ENCODE measurements around the gene RIT1. TPM values are rescaled to one million over a fixed set of nuclear protein-coding genes. Genes with fewer than 3 reads are reported as not detected.
"Not testable (repeated sequence)": the region's sequence is repeated elsewhere in the genome, so short reads cannot be mapped to it uniquely, and the experiment has no call there.

RIT1 gene
- total RNA-seq, 2 experiments from 2014 or later = 19.1 to 21.1 TPM

DNA sequence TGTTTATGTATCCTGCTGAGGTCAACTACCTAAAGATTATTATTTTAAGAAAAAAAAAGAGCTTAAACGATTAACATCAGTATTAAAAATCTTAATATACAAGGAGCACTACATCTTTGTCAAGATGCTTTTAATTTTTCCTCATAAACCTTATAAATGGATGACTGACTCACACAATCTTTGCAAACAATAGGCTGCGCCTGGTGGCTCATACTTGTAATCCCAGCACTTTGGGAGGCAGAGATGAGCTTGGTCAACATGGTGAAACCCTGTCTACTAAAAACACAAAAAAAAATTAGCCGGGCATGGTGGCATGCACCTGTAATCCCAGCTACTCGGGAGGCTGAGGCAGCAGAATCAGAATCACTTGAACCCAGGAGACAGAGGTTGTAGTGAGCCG lies 21.3 kb upstream of the RIT1 start:
- intact Hi-C loops (cut with micrococcal nuclease) = loop anchor here (5.0 kb wide), 1 partner anchor 405 kb away; the partner anchor contains the start of genes CCT3 and TSACC
- CTCF ChIA-PET = interaction anchor here (0.7 to 6.7 kb wide), 5 partner anchors 9 to 601 kb away, joined by 3 to 77 read pairs (median 4); partner anchors contain the start of gene ARHGEF2
- Mint-ChIP-seq H3K4me3 (peak overlapping the region; percentile 61), H3K36me3 (peaks cover 34% of the 10 kb centered on the region), H3K4me1 (ENCODE audit: low read depth) (peaks cover 42% of the 10 kb centered on the region), H3K27ac (peak overlapping the region; percentile 45), H3K9me3 (no peaks in the 10 kb centered on the region), H3K27me3 (no peaks in the 10 kb centered on the region)
- DNase-seq = no peak
- POLR2A ChIA-PET = interaction anchor here (3.7 kb wide), 1 partner anchor 46 kb away, joined by 32 read pairs; the partner anchor contains the start of gene ARHGEF2

DNA sequence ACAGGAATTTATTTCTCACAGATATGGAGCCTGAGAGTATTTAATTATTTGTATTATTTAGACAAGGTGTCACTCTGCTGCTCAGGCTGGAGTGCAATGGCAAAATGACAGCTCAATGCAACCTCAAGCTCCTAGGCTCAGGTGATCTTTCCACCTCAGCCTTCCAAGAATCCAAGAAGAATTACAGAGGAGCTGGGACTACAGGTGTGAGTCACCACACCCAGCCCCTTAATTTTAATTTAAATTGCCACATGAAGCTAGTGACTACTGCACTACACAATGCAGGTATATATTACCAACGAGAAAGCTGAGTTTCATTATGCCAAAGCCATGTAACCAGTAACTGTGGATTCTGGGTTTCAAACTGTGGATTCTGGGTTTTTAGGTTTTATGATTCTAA lies 20.9 kb upstream of the RIT1 start:
- intact Hi-C loops (cut with micrococcal nuclease) = loop anchor here (5.0 kb wide), 1 partner anchor 405 kb away; the partner anchor contains the start of genes CCT3 and TSACC
- ChIA-PET CTCF (interaction anchor here (1.1 to 6.7 kb wide), 5 partner anchors 9 to 405 kb away, joined by 3 to 77 read pairs (median 4); partner anchors contain the start of gene ARHGEF2), POLR2A (interaction anchor here (3.7 kb wide), 1 partner anchor 46 kb away, joined by 32 read pairs; the partner anchor contains the start of gene ARHGEF2)
- H3K27ac Mint-ChIP-seq = no peak overlapping the region
- peaks cover 37% of the 10 kb centered on the region for H3K36me3 Mint-ChIP-seq
- no peak for DNase-seq
- H3K4me3 Mint-ChIP-seq = peak overlapping the region; percentile 33
- peaks cover 42% of the 10 kb centered on the region for H3K4me1 Mint-ChIP-seq (ENCODE audit: low read depth)
- H3K27me3 Mint-ChIP-seq = no peaks in the 10 kb centered on the region
- no peaks in the 10 kb centered on the region for H3K9me3 Mint-ChIP-seq

DNA sequence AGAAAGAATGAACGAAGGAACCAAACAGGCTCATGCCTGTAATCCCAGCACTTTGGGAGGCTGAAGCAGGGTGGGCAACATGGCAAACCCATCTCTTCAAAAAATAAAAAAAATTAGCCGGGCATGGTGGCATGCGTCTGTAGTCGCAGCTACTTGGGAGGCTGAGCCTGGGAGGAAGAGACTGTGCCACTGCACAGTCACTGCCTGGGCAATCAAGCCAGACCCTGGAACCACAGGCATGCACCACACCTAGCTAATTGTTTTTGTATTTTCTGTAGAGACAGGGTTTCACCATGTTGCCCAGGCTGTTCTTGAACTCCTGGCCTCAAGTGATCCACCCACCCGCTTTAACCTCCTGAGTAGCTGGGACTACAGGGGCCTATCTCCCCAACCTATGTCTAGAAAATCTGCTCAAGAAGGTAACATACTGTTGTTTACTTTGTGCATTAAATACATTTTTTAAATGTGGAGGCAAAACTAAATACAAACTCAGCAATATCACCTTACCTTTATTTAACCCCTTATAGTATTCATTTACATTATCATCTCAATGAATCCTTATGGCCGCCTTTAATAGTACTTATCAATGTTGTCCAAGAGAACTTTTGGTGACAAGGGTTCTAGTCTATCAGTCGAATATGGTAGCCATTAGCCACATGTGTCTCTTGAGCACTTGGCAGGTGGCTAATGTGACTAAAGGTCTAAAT lies 20.3 kb upstream of the RIT1 start:
- Mint-ChIP-seq H3K4me3 (peak overlapping the region; percentile 33), H3K9me3 (no peaks in the 10 kb centered on the region), H3K36me3 (peaks cover 43% of the 10 kb centered on the region), H3K27me3 (no peaks in the 10 kb centered on the region), H3K27ac (no peak overlapping the region), H3K4me1 (ENCODE audit: low read depth) (peaks cover 42% of the 10 kb centered on the region)
- DNase-seq = no peak
- intact Hi-C loops (cut with micrococcal nuclease) = loop anchor here (5.0 kb wide), 1 partner anchor 406 kb away; the partner anchor contains the start of genes CCT3 and TSACC
- ChIA-PET POLR2A (interaction anchor here (0.7 to 3.7 kb wide), 2 partner anchors 47 to 170 kb away, joined by 4 to 32 read pairs; partner anchors contain the start of gene ARHGEF2), CTCF (interaction anchor here (1.0 to 6.7 kb wide), 6 partner anchors 8 to 405 kb away, joined by 3 to 77 read pairs (median 4); partner anchors contain the start of gene ARHGEF2)

DNA sequence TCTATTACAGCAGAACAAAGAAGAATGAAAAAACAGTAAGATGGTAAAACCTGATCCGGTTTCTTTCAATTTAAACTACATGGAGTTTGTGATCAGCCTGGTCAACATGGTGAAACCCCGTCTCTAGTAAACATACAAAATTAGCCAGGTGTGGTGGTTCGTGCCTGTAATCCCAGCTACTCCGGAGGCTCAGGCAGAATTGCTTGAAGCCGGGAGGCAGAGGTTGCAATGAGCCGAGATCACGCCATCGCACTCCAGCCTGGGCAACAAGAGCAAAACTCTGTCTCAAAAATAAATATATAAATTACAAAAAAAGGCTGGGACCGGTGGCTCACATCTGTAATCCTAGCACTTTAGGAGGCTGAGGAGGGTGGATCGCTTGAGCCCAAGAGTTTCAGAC lies 19.6 kb upstream of the RIT1 start:
- peaks cover 51% of the 10 kb centered on the region for H3K36me3 Mint-ChIP-seq

DNA sequence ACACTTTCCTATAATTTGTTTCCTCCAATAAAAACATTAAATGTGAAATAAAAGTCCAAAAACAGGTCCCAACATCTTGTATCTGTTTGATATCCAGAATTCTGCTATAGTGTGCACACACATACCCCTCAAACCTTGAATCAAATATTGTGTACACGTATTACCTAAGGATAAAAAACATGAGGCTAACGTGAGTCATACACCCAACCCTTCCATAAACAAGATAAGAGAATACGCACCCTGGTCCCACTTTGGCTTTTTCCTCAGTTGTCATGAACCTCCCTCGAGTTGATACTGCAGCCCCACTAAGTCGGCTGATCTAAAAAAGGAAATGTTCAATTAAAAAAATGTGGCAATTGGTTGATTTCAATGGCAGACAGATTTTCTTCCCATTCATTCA lies 17.9 kb upstream of the RIT1 start:
- intact Hi-C loops (cut with micrococcal nuclease) = no loop called here
- ChIA-PET POLR2A (no interaction called here), CTCF (interaction anchor here (6.7 kb wide), 1 partner anchor 61 kb away, joined by 67 read pairs; no protein-coding TSS in a partner anchor)
- no peaks in the 10 kb centered on the region for H3K27me3 Mint-ChIP-seq
- H3K27ac Mint-ChIP-seq = no peak overlapping the region
- H3K36me3 Mint-ChIP-seq = peaks cover 59% of the 10 kb centered on the region
- H3K4me1 Mint-ChIP-seq (ENCODE audit: low read depth) = peaks cover 38% of the 10 kb centered on the region
- no peak for DNase-seq
- no peaks in the 10 kb centered on the region for H3K9me3 Mint-ChIP-seq
- H3K4me3 Mint-ChIP-seq = no peak overlapping the region

More for the DNA sequence above, 19.6 kb upstream of the RIT1 start:
- ChIA-PET CTCF (interaction anchor here (1.0 to 6.7 kb wide), 7 partner anchors 7 to 406 kb away, joined by 3 to 77 read pairs (median 4); partner anchors contain the start of gene ARHGEF2), POLR2A (interaction anchor here (0.7 to 1.0 kb wide), 2 partner anchors 24 to 169 kb away, joined by 3 to 4 read pairs; no protein-coding TSS in a partner anchor)
- H3K4me3 Mint-ChIP-seq = peak overlapping the region; percentile 47
- not testable (repeated sequence) for H3K27me3 Mint-ChIP-seq, H3K9me3 Mint-ChIP-seq, DNase-seq, H3K27ac Mint-ChIP-seq
- H3K4me1 Mint-ChIP-seq (ENCODE audit: low read depth) = peaks cover 38% of the 10 kb centered on the region
- intact Hi-C loops (cut with micrococcal nuclease) = loop anchor here (5.0 kb wide), 1 partner anchor 407 kb away; the partner anchor contains the start of genes CCT3 and TSACC

DNA sequence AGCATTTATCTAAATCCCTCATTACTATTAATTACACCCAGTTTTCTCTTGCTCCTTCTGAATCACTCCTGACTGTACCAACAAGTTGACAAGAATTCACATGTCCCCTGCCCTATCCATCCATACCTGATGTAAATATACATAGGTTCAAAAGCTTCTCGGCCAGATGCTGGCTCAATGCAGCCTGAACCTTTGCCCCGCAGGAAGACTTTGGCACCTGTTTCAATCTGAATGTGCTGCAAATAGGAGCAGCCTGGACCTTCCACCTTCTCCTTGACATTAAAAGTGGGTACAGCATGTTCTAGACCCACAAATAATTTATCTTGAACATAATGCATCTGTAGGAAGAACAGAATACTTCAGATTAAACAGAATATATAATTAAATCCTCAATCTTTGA lies 14.4 kb upstream of the RIT1 start:
- Mint-ChIP-seq H3K27ac (no peak overlapping the region), H3K36me3 (peaks cover 71% of the 10 kb centered on the region), H3K4me1 (ENCODE audit: low read depth) (peaks cover 17% of the 10 kb centered on the region), H3K9me3 (no peaks in the 10 kb centered on the region), H3K27me3 (no peaks in the 10 kb centered on the region), H3K4me3 (no peak overlapping the region)
- DNase-seq = no peak
- POLR2A ChIA-PET = interaction anchor here (0.6 to 0.7 kb wide), 2 partner anchors 8 kb away, joined by 3 read pairs; partner anchors contain the start of gene KHDC4
- intact Hi-C loops (cut with micrococcal nuclease) = no loop called here
- CTCF ChIA-PET = no interaction called here

DNA sequence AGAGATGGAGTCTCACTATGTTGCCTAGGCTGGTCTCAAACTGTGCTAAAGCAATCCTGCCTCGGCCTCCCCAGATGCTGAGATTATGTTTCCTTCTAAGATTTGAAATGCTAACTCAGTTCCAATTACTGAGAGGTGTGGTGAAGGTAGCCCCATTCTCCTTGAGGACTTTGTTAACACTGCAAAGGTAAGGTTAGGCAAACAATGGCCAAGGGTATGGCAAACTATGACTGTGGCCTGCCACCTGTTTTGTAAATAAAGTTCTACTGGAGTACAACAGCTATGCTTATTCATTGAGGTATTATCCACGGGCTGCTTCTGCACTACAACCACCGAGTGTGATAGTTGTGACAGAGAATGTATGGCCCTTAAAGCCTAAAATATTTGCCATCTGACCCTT lies 9.6 kb upstream of the RIT1 start:
- no peak for DNase-seq
- ChIA-PET POLR2A (no interaction called here), CTCF (interaction anchor here (1.8 kb wide), 1 partner anchor 69 kb away, joined by 5 read pairs; no protein-coding TSS in a partner anchor)
- H3K4me1 Mint-ChIP-seq (ENCODE audit: low read depth) = peaks cover 2% of the 10 kb centered on the region
- H3K4me3 Mint-ChIP-seq = no peak overlapping the region
- peak overlapping the region; percentile 42 for H3K27ac Mint-ChIP-seq
- H3K27me3 Mint-ChIP-seq = no peaks in the 10 kb centered on the region
- intact Hi-C loops (cut with micrococcal nuclease) = no loop called here
- peaks cover 69% of the 10 kb centered on the region for H3K36me3 Mint-ChIP-seq
- no peaks in the 10 kb centered on the region for H3K9me3 Mint-ChIP-seq

DNA sequence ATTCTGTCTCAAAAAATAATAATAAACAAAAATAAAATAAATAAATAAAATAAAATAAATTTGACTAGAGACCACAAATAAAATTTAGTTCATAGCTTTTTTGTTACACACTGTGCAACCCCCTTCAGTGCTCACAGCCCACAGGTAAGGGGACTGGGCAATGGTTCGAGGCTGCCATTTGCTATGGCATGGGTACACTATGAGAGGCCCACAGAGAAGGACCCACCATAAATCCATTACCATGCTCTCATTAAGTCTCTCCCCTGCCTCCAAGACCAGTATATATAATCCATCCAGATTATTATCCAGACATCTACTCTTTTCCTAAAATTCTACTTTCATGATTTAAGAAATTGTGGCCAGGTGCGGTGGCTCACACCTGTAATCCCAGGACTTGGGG lies 8.7 kb upstream of the RIT1 start:
- H3K27ac Mint-ChIP-seq = no peak overlapping the region
- H3K27me3 Mint-ChIP-seq = no peaks in the 10 kb centered on the region
- CTCF ChIA-PET = no interaction called here
- peaks cover 66% of the 10 kb centered on the region for H3K36me3 Mint-ChIP-seq
- H3K4me3 Mint-ChIP-seq = no peak overlapping the region
- intact Hi-C loops (cut with micrococcal nuclease) = loop anchor here (10.0 kb wide), 1 partner anchor 235 kb away; the partner anchor contains the start of genes DAP3 and YY1AP1
- no peak for DNase-seq
- POLR2A ChIA-PET = interaction anchor here (0.6 kb wide), 1 partner anchor 113 kb away, joined by 3 read pairs; no protein-coding TSS in a partner anchor
- no peaks in the 10 kb centered on the region for H3K9me3 Mint-ChIP-seq
- H3K4me1 Mint-ChIP-seq (ENCODE audit: low read depth) = peaks cover 2% of the 10 kb centered on the region

DNA sequence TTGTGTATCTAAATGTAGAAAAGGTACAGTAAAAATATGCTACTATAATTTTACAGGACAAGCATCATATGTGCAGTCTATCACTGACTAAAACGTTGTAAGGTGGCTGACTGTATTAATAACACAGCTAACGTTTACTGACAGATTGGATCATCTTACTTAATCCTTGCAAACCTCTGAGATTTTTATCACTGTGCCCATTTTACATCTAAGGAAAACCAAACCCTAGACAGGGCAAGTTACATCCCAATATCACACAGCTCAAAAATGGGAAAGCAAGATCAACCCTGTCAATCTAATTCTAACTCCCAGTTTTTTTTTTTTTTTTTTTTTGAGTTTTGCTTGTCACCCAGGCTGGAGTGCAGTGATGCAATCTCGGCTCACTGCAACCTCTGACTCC lies 7.5 kb upstream of the RIT1 start:
- no peak overlapping the region for H3K27ac Mint-ChIP-seq
- no peak for DNase-seq
- intact Hi-C loops (cut with micrococcal nuclease) = loop anchor here (10.0 kb wide), 1 partner anchor 234 kb away; the partner anchor contains the start of genes DAP3 and YY1AP1

DNA sequence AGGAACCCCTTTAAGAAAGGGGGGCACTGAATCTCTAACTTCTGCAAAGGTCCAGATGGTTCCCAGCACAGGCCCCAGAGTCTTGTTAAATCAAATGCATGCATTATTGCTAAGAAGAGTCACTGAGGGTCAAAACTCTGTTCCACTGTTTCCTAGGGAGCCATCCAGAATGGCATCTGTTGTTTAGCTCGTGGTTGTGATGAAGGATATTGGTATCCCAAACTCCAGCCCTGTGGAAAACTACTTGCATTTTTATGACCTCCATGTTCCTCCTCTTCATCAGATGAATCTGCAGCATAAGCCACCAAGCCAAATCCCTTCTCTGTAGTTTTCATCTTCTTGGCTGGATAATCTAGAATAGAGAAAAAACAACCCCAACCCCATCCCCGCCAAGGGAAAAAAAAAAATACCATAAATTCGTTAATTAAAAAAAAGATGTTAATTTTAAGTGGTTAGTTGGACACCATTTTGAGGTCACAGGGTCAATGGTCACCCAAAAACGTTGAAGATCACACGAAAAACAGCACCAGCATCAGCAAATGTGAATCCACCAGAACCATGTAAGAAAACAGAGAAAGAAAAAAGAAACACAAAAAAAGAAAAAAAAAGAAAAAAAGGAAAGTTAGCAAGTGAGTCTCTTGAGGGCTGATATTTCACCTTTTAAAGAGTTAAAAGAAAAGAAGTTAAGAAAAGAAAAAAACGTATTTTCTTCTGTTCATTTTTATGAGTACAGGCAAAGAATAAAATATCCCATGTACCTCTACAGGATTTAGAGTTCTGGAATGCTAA lies 3.0 kb upstream of the RIT1 start:
- intact Hi-C loops (cut with micrococcal nuclease) = loop anchor here (10.0 kb wide), 1 partner anchor 229 kb away; the partner anchor contains the start of genes DAP3 and YY1AP1
- POLR2A ChIA-PET = interaction anchor here (1.2 kb wide), 1 partner anchor 21 kb away, joined by 3 read pairs; the partner anchor contains the start of gene KHDC4
- no peaks in the 10 kb centered on the region for H3K27me3 Mint-ChIP-seq
- peaks cover 19% of the 10 kb centered on the region for H3K4me1 Mint-ChIP-seq (ENCODE audit: low read depth)
- no peak for DNase-seq
- H3K9me3 Mint-ChIP-seq = no peaks in the 10 kb centered on the region
- peaks cover 55% of the 10 kb centered on the region for H3K36me3 Mint-ChIP-seq
- CTCF ChIA-PET = interaction anchor here (1.0 kb wide), 1 partner anchor 152 kb away, joined by 3 read pairs; no protein-coding TSS in a partner anchor
- H3K4me3 Mint-ChIP-seq = no peak overlapping the region
- H3K27ac Mint-ChIP-seq = peak overlapping the region; percentile 18

More for the DNA sequence above, 7.5 kb upstream of the RIT1 start:
- Mint-ChIP-seq H3K36me3 (peaks cover 66% of the 10 kb centered on the region), H3K27me3 (no peaks in the 10 kb centered on the region), H3K9me3 (no peaks in the 10 kb centered on the region), H3K4me1 (ENCODE audit: low read depth) (peaks cover 2% of the 10 kb centered on the region), H3K4me3 (no peak overlapping the region)
- POLR2A ChIA-PET = interaction anchor here (0.6 to 1.7 kb wide), 3 partner anchors 8 to 75 kb away, joined by 4 to 7 read pairs (median 6); no protein-coding TSS in a partner anchor
- CTCF ChIA-PET = no interaction called here

DNA sequence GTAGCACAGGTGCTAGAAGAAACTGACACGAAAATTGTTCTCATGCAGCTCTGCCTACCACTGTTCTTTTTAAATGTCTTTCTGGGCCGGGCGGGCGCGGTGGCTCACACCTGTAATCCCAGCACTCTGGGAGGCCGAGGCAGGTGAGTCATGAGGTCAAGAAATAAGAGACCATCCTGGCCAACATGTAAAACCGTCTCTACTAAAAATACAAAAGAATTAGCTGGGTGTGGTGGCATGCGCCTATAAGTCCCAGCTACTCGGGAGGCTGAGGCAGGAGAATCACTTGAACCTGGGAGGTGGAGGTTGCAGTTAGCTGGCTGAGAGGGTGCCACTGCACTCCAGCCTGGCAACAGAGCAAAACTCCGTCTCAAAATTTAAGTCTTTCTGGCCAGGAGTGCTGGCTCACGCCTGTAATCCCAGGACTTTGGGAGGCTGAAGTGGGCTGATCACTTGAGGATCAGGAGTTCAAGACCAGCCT lies 947 bp upstream of the RIT1 start:
- CTCF ChIA-PET = interaction anchor here (0.7 kb wide), 1 partner anchor 19 kb away, joined by 4 read pairs; no protein-coding TSS in a partner anchor
- H3K36me3 Mint-ChIP-seq = peaks cover 47% of the 10 kb centered on the region
- peak overlapping the region; percentile 97 for H3K4me3 Mint-ChIP-seq
- H3K27ac Mint-ChIP-seq = peak overlapping the region; percentile 96
- intact Hi-C loops (cut with micrococcal nuclease) = loop anchor here (10.0 kb wide), 1 partner anchor 227 kb away; the partner anchor contains the start of genes DAP3 and YY1AP1
- POLR2A ChIA-PET = interaction anchor here (0.5 to 1.3 kb wide), 5 partner anchors 21 to 1305 kb away, joined by 3 to 4 read pairs (median 3); partner anchors contain the start of gene KHDC4
- peaks cover 22% of the 10 kb centered on the region for H3K4me1 Mint-ChIP-seq (ENCODE audit: low read depth)
- no peaks in the 10 kb centered on the region for H3K27me3 Mint-ChIP-seq
- no peaks in the 10 kb centered on the region for H3K9me3 Mint-ChIP-seq
- DNase-seq = no peak
